Epidermal melanocyte (primary cell): ENCODE measurements around the gene SLX4IP.

Experiments used
- DNase-seq: peaks from one replicate; pipeline ENCODE4 v3.0.0; 2011; ENCODE audit warnings: low spot score; ENCODE audit not compliant: insufficient read length

The SLX4IP gene

GRCh38 chr20:10662151-10662550, 227.0 kb downstream of the SLX4IP start:
- no peak for DNase-seq

GRCh38 chr20:10662661-10663458, 227.8 kb downstream of the SLX4IP start:
- DNase-seq, result no peak

GRCh38 chr20:10663756-10664155, 228.7 kb downstream of the SLX4IP start:
- DNase-seq, result no peak

GRCh38 chr20:10665027-10665561, 230.0 kb downstream of the SLX4IP start:
- no peak for DNase-seq

GRCh38 chr20:10665791-10666190, 230.7 kb downstream of the SLX4IP start:
- no peak for DNase-seq

GRCh38 chr20:10666221-10667076, 231.3 kb downstream of the SLX4IP start:
- no peak for DNase-seq

GRCh38 chr20:10667077-10667401, 231.9 kb downstream of the SLX4IP start:
- DNase-seq, result no peak

- DNase-seq, result no peak
Observed at GRCh38 chr20:10667560-10668167, 232.6 kb downstream of the SLX4IP start.

GRCh38 chr20:10668677-10669368, 233.7 kb downstream of the SLX4IP start:
- no peak for DNase-seq

GRCh38 chr20:10669843-10670446, 234.8 kb downstream of the SLX4IP start:
- no peak for DNase-seq

GRCh38 chr20:10670501-10671220, 235.6 kb downstream of the SLX4IP start:
- no peak for DNase-seq

- DNase-seq, result peak; percentile 79
Observed at GRCh38 chr20:10671221-10671918, 236.3 kb downstream of the SLX4IP start.

GRCh38 chr20:10671919-10672623, 237.0 kb downstream of the SLX4IP start:
- DNase-seq, result peak; percentile 40

GRCh38 chr20:10672624-10673127, 237.6 kb downstream of the SLX4IP start:
- no peak for DNase-seq

- DNase-seq, result peak; percentile 45
Observed at GRCh38 chr20:10673176-10673841, 238.2 kb downstream of the SLX4IP start.

- peak; percentile 98 for DNase-seq
Observed at GRCh38 chr20:10673842-10674683, 239.0 kb downstream of the SLX4IP start, which contains the start of gene JAG1. JAG1 (minus strand) TSS chr20:10673999; CDS start chr20:10673530, 469 bp downstream.
